Colonic mucosa (tissue), 4 donors: ENCODE results near the gene RRAD. TPM values are rescaled to one million over a fixed set of nuclear protein-coding genes. Genes with fewer than 3 reads are reported as not detected.
"Not testable (repeated sequence)": the region's sequence is repeated elsewhere in the genome, so short reads cannot be mapped to it uniquely, and the experiment has no call there.

Experiments used
- DNase-seq: peaks from one replicate; pipeline ENCODE4 v3.0.0-alpha.2; 2020
- H3K27ac ChIP-seq: fragments of 200-600 bp; one replicate; pipeline ENCODE4 v1.8.0; 2021
- H3K27me3 ChIP-seq: fragments of 200-600 bp; one replicate; pipeline ENCODE4 v1.8.0; 2021
- H3K36me3 ChIP-seq: fragments of 200-600 bp; one replicate; pipeline ENCODE4 v1.8.0; 2021
- H3K4me1 ChIP-seq: fragments of 200-600 bp; one replicate; pipeline ENCODE4 v1.8.0; 2021; ENCODE audit warnings: mild to moderate bottlenecking
- H3K4me3 ChIP-seq: fragments of 200-600 bp; one replicate; pipeline ENCODE4 v1.8.0; 2021
- H3K9ac ChIP-seq, 2 donors: one replicate each; pipeline ENCODE4 v1.7.0; 2013; ENCODE audit warnings: control low read depth in 2 of 2, low read depth in 2 of 2, low read length in 2 of 2
- H3K9me3 ChIP-seq: fragments of 200-600 bp; one replicate; pipeline ENCODE4 v1.8.0; 2021
- CTCF ChIP-seq: fragments of 200-600 bp; IDR thresholded peaks from one replicate; pipeline ENCODE4 v1.8.0; 2022; ENCODE audit warnings: antibody characterized with exemption, mild to moderate bottlenecking
- intact Hi-C: fragments of 100-400 bp; cut with DNase I; formaldehyde crosslinking; loops from one replicate; pipeline ENCODE4 v1.14.1; 2022
- total RNA-seq, 2 donors: library from RNA; stranded (reverse); fragmentation: NEBNext Ultra II Directional in 1 of 2; extraction: Animal tissue kit (Norgen Biotek cat#: 25700) in 1 of 2; gene quantifications; one replicate each; pipeline ENCODE4 v1.2.1, GENCODE V29; 2021
- donor health status: healthy.
- donor health status: DM: no; HTN: no; CAD: no.
- donor health status: DM: no; HTN: no; CAD: no.

RRAD gene
- total RNA-seq, 2 donors from 2014 or later: 1.4 to 4.0 TPM

DNA sequence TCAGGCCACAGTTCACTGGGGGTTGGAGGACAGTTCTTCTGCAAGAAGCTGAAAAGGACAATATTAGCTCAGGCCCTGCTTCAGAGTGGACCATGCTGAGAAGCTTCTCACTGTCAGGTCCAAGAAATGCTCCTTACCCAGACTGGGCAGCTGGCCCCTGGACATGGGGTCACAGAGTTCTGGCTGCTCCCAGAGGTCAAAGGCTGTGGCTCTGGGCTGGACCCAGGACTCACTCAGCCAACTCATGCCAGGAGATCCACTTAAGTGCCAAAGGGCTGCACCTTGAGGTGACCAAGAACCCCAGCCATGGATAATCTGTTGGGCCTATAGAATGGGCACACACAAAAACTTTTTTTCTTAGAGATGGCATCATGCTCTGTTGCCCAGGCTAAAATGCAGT is 14.0 kb upstream of the RRAD start:
- H3K36me3 ChIP-seq: peaks cover 30% of the 10 kb centered on the region
- no peak overlapping the region for H3K27ac ChIP-seq

DNA sequence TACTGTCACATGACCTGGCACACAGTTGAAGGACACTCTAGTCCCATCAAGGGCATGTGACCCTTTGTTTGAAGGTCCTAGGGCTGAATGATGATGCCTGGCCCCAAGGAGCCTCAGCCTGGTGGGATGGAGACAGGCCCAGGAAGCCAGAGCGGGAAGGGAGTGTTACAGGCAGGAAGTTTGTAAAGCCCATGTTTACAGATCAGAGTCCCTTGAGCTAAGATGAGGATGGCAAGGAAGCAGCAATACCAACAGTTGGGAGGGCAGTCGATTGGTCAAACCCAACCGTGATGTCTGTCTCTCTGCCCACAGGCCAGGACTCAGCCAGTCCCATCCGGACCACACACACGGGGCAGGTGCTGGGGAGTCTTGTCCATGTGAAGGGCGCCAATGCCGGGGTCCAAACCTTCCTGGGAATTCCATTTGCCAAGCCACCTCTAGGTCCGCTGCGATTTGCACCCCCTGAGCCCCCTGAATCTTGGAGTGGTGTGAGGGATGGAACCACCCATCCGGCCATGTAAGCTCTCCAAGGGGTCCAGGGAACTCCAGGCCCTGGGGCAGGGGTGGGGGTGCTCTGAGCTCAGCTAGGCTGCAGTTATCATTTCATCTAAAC is 12.5 kb upstream of the RRAD start:
- Histone ChIP-seq H3K27ac (peak overlapping the region; percentile 86), H3K27me3 (no peaks in the 10 kb centered on the region), H3K36me3 (peaks cover 21% of the 10 kb centered on the region), H3K4me3 (no peak overlapping the region), H3K9me3 (no peaks in the 10 kb centered on the region), H3K4me1 (peaks cover 16% of the 10 kb centered on the region), H3K9ac (peak overlapping the region in 1 of 2 donors; percentile 7)
- intact Hi-C loops: no loop called here
- no peak for DNase-seq
- no peak for TF ChIP-seq CTCF

More for the DNA sequence above, 14.0 kb upstream of the RRAD start:
- intact Hi-C loops: no loop called here
- peaks cover 8% of the 10 kb centered on the region for H3K4me1 ChIP-seq
- TF ChIP-seq CTCF: no peak
- no peak overlapping the region for H3K9ac ChIP-seq
- no peak overlapping the region for H3K4me3 ChIP-seq
- no peaks in the 10 kb centered on the region for H3K9me3 ChIP-seq
- H3K27me3 ChIP-seq: no peaks in the 10 kb centered on the region
- no peak for DNase-seq

DNA sequence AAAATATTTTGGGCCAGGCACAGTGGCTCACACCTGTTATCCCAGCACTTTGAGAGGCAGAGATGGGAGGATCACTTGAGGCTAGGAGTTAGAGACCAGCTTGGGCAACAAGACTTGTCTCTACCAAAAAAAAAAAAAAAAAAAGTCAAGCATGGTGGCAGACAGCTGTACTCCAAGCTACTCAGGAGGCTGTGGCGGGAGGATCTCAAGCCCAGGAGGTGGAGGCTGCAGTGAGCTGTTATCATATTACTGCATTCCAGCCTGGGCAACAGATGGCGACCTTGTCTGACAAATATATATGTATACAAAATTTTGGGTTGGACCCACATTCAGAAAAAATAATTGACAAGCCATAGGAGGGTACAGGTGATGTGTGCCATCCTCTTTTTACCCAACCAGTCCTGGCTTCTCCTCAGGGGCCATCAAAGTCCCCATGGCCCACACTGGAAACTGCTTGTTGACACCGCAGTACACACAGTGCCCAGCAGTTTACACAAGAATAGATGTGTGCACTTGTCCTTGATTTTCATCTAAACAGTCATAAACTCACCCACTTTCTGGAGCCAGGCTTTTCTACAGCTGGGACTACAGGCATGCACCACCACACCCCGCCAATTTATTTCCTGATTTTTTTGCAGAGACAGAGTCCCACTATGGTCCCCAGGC is 11.7 kb upstream of the RRAD start:
- H3K9me3 ChIP-seq: no peaks in the 10 kb centered on the region
- peak overlapping the region; percentile 86 for H3K27ac ChIP-seq
- peak overlapping the region in 1 of 2 donors; percentile 99 for H3K9ac ChIP-seq
- no peak for TF ChIP-seq CTCF
- peaks cover 15% of the 10 kb centered on the region for H3K36me3 ChIP-seq
- H3K27me3 ChIP-seq: no peaks in the 10 kb centered on the region
- intact Hi-C loops: no loop called here
- H3K4me1 ChIP-seq: peaks cover 20% of the 10 kb centered on the region
- no peak for DNase-seq
- peak overlapping the region; percentile 94 for H3K4me3 ChIP-seq

GRCh38 chr16:66936462-66936861 is 11.1 kb upstream of the RRAD start:
- intact Hi-C loops: no loop called here
- Histone ChIP-seq H3K4me1 (peaks cover 20% of the 10 kb centered on the region), H3K9ac (peak overlapping the region in 1 of 2 donors; percentile 99), H3K27me3 (no peaks in the 10 kb centered on the region), H3K9me3 (no peaks in the 10 kb centered on the region), H3K4me3 (peak overlapping the region; percentile 94), H3K27ac (peak overlapping the region; percentile 86), H3K36me3 (peaks cover 13% of the 10 kb centered on the region)
- TF ChIP-seq CTCF: no peak
- peak; percentile 71 for DNase-seq

GRCh38 chr16:66935314-66936011 is 10.1 kb upstream of the RRAD start, which contains the start of gene CES2:
Gene CES2, plus strand, starts transcription at chr16:66935516. Its CDS starts 120 bp downstream, at chr16:66935636.
- Histone ChIP-seq H3K36me3 (peaks cover 5% of the 10 kb centered on the region), H3K4me3 (peak within 1 kb of the TSS; percentile 94), H3K9ac (peak within 1 kb of the TSS; percentile 97 to 99), H3K27ac (peak within 1 kb of the TSS; percentile 86), H3K4me1 (peaks cover 20% of the 10 kb centered on the region), H3K9me3 (no peaks in the 10 kb centered on the region), H3K27me3 (no peaks in the 10 kb centered on the region)
- DNase-seq: peak; percentile 94
- TF ChIP-seq CTCF: no peak
- intact Hi-C loops: no loop called here

- intact Hi-C loops: loop anchor here (5.0 kb wide), 1 partner anchor 38 kb away; no protein-coding TSS in a partner anchor
- not testable (repeated sequence) for DNase-seq, H3K27me3 ChIP-seq, H3K9me3 ChIP-seq, H3K36me3 ChIP-seq
- Histone ChIP-seq H3K4me1 (peaks cover 20% of the 10 kb centered on the region), H3K27ac (peak overlapping the region; percentile 86), H3K9ac (peak overlapping the region; percentile 97 to 99), H3K4me3 (peak overlapping the region; percentile 94)
These were observed 9.5 kb upstream of the RRAD start for GRCh38 chr16:66934839-66935313.
